Stimulated activated naive CD4-positive, alpha-beta T cell (primary cell): Measurements from ENCODE around the gene MVB12B.
"Not testable (repeated sequence)": the region's sequence is repeated elsewhere in the genome, so short reads cannot be mapped to it uniquely, and the experiment has no call there.

ENCODE experiments used
- DNase-seq, 6 experiments: peaks; one replicate each; lab custom pipeline; 2025; lab: John Stamatoyannopoulos, UW

The MVB12B gene

GRCh38 chr9:126474206-126474765, 147.7 kb downstream of the MVB12B start:
- DNase-seq, result no peak

GRCh38 chr9:126474786-126475485, 148.3 kb downstream of the MVB12B start:
- DNase-seq, result no peak

GRCh38 chr9:126475933-126476555, 149.4 kb downstream of the MVB12B start:
- DNase-seq, result no peak

- not testable (repeated sequence) for DNase-seq
Measured at GRCh38 chr9:126477432-126477831, 150.8 kb downstream of the MVB12B start.

GRCh38 chr9:126478216-126478981, 151.8 kb downstream of the MVB12B start:
- DNase-seq, result no peak

DNA sequence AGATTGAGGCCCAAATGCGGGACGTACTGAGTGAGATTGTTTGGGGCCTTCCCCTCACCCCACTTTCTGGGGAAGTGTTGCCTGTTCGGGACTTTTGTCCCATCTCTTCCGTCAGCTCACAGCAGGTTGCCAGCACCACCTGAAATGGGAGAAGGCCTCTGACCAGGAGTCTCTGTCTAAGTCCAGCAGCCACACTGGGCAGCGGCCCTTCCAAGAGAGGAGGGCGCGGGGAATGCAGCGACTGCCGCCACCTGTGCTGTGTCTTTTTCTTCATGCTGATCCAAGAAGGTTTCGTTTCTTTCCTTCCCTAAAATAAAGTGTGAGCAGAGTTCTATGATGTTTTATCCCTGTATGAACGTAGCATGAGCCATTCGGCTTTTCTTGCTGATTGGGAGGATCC, 152.9 kb downstream of the MVB12B start:
- DNase-seq, result no peak

GRCh38 chr9:126480813-126481212, 154.2 kb downstream of the MVB12B start:
- DNase-seq, result no peak

DNA sequence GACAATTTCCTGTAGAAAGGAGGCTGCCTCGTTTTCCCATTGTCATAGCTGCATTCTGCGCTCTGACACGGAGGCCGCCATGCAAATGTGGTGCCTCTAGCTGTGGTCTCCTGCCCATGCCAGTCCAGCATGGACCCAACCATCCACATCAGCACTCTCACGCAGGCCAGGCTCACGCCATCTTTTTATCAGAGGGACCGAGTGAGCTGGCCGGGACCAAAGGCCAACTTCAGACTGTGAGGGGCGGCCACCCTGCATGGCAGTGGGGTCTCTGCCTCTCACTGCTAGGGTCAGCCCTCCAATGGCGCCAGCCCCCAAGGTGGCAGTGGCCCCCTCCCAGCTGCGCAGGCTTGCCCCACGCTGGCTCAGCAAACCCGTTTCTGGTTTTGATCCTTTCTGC, 155.2 kb downstream of the MVB12B start:
- DNase-seq, result no peak

DNA sequence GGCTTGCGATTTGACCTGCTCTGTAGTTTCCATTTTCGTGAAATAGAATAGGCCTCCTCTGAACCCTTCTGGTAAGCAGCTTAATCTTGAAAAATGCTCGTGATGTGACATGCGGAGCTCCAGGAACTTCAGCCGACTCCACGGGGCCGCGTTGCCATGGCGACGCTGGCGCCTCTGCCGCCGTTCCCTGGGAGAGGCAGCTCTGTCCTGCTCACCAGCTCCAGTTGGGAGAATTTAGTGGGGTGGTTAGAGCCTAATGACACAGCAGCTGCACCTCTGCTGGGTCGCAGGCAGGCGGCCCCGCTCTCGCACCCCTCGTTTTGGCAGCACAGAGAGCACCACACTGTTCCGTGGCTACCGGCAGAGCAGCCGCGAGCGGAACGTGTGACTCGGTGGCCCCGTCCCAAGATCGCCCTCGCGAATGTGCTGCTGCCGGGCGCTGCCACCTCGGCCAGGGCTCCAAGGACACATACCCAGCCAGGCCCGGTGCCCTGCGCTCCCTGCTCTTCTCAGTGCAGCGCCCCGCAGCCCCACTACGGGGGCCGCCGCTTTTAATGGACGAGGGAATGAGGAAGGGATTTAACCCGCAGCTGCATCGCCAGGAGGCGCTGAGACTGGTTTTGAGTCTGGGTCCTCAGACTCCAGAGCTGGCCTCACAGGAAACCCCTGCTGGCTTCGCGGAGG, 155.9 kb downstream of the MVB12B start:
- no peak for DNase-seq

DNA sequence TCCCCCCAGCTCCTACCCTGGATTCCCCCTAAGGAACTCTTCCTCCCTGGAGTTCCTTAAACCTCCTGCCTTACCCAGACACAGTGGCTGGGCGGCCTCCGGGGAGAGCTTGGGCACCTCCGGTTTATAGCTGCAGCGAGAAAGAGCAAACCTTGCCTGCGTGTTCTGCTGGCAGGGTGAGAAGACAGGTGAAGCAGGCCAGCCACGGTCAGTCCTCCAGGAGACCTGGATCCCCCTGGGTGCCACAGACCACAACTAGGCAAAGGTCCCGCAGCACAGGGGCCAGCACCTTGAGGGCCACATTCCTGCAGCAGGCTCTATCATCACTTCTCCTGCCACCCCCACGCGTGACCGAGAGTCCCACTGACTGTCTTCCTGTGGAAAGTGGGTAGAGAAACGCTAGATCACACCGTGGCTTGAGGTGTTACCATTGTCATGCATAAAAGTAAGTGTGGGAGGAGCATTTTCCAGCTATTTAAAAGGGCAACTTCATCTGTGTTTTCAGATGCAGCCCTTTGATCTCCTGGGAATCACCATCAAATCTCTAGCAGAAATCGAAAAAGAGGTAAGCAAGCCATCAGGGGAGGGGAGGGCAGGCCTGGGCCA, 156.9 kb downstream of the MVB12B start:
- DNase-seq, result no peak

DNA sequence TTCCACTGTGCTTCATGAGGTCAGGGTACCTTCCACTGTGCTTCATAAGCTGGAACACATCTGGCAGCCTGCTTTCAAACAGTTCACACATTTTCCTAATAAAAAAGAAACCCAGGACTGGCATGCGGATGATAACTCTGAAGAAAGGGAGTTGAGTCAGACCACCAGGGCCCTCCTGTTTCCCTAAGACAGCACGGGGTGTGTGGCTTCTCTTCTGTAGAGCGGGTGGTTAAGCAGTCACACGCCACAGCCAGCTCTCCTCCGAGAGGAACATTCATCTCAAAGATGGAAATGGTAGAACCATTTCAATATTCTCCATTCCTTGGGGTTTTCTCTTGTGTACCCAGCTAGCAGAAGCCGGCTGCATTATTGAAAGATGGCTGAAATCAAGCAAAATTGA, 159.0 kb downstream of the MVB12B start:
- no peak for DNase-seq

GRCh38 chr9:126486276-126486675, 159.6 kb downstream of the MVB12B start:
- no peak for DNase-seq

DNA sequence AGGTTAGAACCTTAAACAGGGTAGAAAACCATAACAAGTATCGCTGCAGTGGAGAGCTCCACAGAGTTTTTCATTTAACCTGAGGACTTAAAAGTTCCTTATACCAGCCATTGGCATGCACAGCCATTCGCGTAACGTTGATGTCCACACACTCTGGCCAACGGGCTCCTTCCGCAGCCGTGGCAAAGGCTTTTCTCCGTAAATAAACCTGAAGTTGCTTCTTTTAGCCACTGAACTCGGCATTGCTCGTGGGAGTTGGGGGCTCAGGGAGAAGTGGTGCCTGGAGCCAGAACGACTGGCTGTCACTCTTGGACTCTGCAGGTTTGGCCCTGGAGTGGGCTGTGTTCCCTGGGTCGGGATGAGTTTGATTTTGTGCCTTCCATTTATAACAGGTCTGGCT, 161.2 kb downstream of the MVB12B start:
- DNase-seq, result no peak

GRCh38 chr9:126488310-126488709, 161.7 kb downstream of the MVB12B start:
- no peak for DNase-seq

DNA sequence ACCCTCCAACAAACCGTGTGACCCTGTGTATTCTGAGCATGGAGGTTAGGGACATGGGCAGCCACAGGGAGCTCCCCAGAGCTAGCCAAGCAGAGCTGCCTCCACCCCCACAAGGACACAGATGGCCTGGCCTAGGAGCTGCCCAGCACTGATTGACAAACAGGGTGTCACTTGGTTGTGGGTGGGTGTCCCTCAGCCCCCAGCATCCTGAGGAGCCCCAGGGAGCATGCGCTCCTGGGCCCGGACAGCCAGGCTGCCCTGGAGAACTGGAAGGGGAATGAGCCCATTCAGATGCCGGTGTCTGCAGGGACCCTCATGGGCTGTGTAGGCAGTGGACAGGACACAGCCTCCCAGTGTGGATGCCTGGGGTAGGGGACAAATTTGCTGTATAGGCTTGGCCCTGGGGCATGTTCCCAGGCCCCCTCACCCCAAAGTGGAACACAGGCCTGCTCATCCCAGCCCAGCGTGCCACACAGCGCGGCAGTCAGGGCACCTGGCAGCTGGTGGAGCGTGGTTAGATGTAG, 162.3 kb downstream of the MVB12B start:
- no peak for DNase-seq

GRCh38 chr9:126489581-126490213, 163.1 kb downstream of the MVB12B start:
- no peak for DNase-seq

- DNase-seq, result no peak
Measured at GRCh38 chr9:126490214-126490631, 163.6 kb downstream of the MVB12B start.

DNA sequence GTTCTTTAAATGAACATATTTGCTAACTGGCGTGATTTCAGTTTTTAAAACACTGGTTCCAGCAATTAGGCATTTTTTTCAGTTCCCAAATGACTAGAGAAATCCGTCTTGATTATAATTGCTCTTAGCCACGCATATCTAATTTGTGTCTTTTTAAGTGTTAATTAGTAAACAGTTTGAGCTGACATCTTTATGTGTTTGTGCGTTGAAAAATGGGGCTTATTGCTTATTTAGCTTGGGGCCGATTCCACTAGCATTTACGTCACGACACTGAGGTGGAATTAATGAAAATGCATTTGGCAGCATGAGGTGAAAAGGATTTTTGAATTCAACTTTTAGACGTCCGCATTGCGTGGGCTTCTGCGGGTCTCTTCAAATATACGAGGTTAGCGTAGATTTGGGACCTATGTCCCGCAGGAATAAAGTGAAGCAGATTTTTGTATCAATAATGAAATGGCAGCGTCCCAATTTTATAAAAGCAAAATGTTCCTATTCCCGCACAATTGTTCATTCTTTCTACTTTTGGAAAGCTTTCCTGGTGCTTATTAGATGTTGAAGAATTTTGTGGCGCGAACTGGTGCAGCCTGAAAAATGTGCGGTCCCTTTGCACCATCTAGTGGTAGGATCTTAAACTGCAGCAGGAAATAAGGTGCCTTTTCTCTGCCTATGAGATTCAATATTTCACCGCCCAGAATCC, 164.4 kb downstream of the MVB12B start:
- peak; percentile 9 to 78 (median 22) for DNase-seq

DNA sequence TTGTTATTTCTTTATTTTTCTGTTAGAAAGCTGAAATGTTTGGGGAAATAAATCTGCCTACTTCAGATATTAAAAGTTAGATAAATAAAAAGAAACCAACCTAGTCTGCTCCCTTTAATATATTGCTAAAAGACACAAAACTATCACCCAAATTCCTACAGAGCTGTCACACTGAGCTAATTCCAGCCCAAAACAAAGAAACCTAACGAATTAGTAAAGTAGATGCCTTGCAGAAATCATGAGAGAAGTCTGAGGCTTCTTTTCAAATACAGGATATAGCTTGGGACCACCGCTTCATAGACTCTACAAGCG, 164.9 kb downstream of the MVB12B start:
- no peak for DNase-seq

DNA sequence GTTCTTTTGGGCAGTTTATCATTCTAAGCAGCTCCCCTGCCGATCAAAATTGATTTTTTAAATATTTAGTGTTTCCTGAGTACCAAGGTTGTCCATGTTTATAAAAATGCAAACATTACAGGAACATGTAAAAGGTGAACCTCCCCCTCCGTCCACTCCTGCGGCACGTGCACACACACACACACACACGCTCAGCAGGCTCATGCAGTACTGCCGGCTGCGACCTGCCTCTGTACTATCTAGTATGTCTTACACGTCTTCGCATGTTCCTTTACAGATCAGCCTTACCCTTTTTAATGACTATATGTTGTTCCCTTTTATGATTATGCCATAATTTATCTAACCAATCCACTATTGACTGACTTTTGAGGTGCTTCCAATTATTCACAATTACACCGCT, 165.3 kb downstream of the MVB12B start:
- DNase-seq, result no peak

GRCh38 chr9:126494264-126494663, 167.6 kb downstream of the MVB12B start:
- no peak for DNase-seq
